Measurements from ENCODE around the gene CAMK2A. TPM values are rescaled to one million over a fixed set of nuclear protein-coding genes. Genes with fewer than 3 reads are reported as not detected.

Gene CAMK2A
- total and polyA plus RNA-seq, 2 experiments from 2014 or later: 0.18 TPM; not detected in 1

GRCh38 chr5:150321211-150321610 is 31.6 kb upstream of the CAMK2A start (continued):
- TF ChIP-seq ETS1 (IDR thresholded peaks at IDR 0.05) (no peak), CREB1 (CRISPR knock-in tag; IDR thresholded peaks at IDR 0.05; ENCODE audit: low read depth) (no peak), POLR2AphosphoS5 (IDR thresholded peaks at IDR 0.05; ENCODE audit: low read depth) (no peak), ZNF331 (CRISPR knock-in tag; IDR thresholded peaks at IDR 0.05; ENCODE audit: low read depth) (no peak), JUNB (IDR thresholded peaks at IDR 0.05; ENCODE audit: unreplicated experiment) (no peak), EZH2 (IDR thresholded peaks at IDR 0.05; ENCODE audit: low read depth, unreplicated experiment) (no peak)

DNA sequence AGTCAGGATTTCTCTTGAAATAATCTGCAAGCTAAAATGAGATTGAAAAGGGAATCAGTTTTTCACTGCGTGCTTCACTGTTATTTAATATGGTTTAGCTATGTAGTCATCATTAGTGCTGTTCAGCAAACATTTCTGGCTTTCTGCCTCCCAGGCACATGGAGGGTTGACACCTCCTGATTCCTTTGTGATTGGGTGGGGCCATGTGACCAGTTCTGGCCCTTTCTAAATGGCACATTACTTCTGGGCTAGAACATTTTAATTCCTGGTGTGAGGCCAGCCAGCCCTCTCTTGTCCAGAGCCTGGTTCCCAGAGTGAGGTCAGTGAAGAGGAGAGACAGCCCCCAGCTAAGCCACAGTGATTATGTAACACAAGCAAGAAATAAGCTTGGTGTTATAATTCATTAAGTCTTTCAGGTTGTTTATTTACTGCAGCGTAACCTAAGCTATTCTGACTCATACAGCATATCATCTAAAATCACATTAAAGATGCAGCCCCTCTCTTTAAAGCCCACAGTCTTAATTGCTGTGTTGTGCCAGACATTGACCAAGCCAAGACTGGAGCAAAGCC is 30.6 kb upstream of the CAMK2A start:
- Mint-ChIP-seq H3K4me3 (no peak overlapping the region), H3K36me3 (ENCODE audit: low read depth) (no peaks in the 10 kb centered on the region), H3K27me3 (ENCODE audit: insufficient read depth, low read depth, poor library complexity) (peaks cover 9% of the 10 kb centered on the region), H3K27ac (no peak overlapping the region), H3K9me3 (no peaks in the 10 kb centered on the region), H3K4me1 (peaks cover 11% of the 10 kb centered on the region)
- H3K79me2 ChIP-seq (replicated peaks; ENCODE audit: insufficient read depth): no peaks in the 10 kb centered on the region
- no peaks in the 10 kb centered on the region for H3K9me2 ChIP-seq (ENCODE audit: insufficient read depth)
- no peak overlapping the region for H3K27ac ChIP-seq (ENCODE audit: low read depth)
- H4K20me1 ChIP-seq (replicated peaks; ENCODE audit: insufficient read depth): no peaks in the 10 kb centered on the region
- no peak for TF ChIP-seq ETS1 (IDR thresholded peaks at IDR 0.05)
- no peak for TF ChIP-seq ZNF331 (CRISPR knock-in tag; IDR thresholded peaks at IDR 0.05; ENCODE audit: low read depth)
- TF ChIP-seq JUNB (IDR thresholded peaks at IDR 0.05; ENCODE audit: unreplicated experiment): no peak
- TF ChIP-seq EZH2phosphoT487 (IDR thresholded peaks at IDR 0.05; ENCODE audit: unreplicated experiment): no peak
- TF ChIP-seq STAT1 (IDR thresholded peaks at IDR 0.05; ENCODE audit: unreplicated experiment): no peak
- no peak for TF ChIP-seq ZNF462 (CRISPR knock-in tag; IDR thresholded peaks at IDR 0.05)
- TF ChIP-seq EZH2 (IDR thresholded peaks at IDR 0.05; ENCODE audit: low read depth, unreplicated experiment): no peak
- no peak for DNase-seq (ENCODE audit: low spot score)
- H3K4me1 ChIP-seq (ENCODE audit: insufficient read depth): no peaks in the 10 kb centered on the region
- H3K4me3 ChIP-seq: no peak overlapping the region
- H3F3A ChIP-seq (replicated peaks; ENCODE audit: low read depth): no peaks in the 10 kb centered on the region
- no peaks in the 10 kb centered on the region for H3K27me3 ChIP-seq (ENCODE audit: insufficient read depth)
- H2AFZ ChIP-seq: no peak overlapping the region
- ATAC-seq: no peak
- no peaks in the 10 kb centered on the region for H3K36me3 ChIP-seq (ENCODE audit: insufficient read depth)
- no peak overlapping the region for H3K4me2 ChIP-seq
